Neural crest cell (in vitro differentiated cells): ENCODE data around the gene SMARCE1. TPM values are rescaled to one million over a fixed set of nuclear protein-coding genes. Genes with fewer than 3 reads are reported as not detected.

Source experiments
- DNase-seq: peaks from one replicate; pipeline ENCODE4 v3.0.0; 2021; ENCODE audit warnings: low read depth, mixed read lengths, low spot score
- H3K27ac Mint-ChIP-seq: one replicate; pipeline ENCODE4 v1.8.0; 2021; ENCODE audit warnings: mild to moderate bottlenecking, mixed read lengths; ENCODE audit not compliant: unreplicated experiment
- H3K27me3 Mint-ChIP-seq: 2 replicates; pipeline ENCODE4 v1.8.0; 2021; ENCODE audit warnings: low read depth, mild to moderate bottlenecking, mixed read lengths
- H3K36me3 Mint-ChIP-seq: 2 replicates; pipeline ENCODE4 v1.8.0; 2021; ENCODE audit warnings: low read depth, mild to moderate bottlenecking, mixed read lengths
- H3K4me1 Mint-ChIP-seq: 2 replicates; pipeline ENCODE4 v1.8.0; 2021; ENCODE audit warnings: mixed read lengths
- H3K4me3 Mint-ChIP-seq: one replicate; pipeline ENCODE4 v1.8.0; 2021; ENCODE audit warnings: mild to moderate bottlenecking, mixed read lengths
- H3K9me3 Mint-ChIP-seq: 2 replicates; pipeline ENCODE4 v1.8.0; 2021; ENCODE audit warnings: mixed read lengths
- total RNA-seq: library from RNA; stranded (reverse); gene quantifications from 2 replicates; pipeline ENCODE4 v1.2.1, GENCODE V29; 2021
- TF ChIP-seq, protein P1 (sequence below): fragments of 200-600 bp; sonication (generic); conservative IDR thresholded peaks from 2 replicates; pipeline ENCODE4 v1.5.0; 2021; ENCODE audit warnings: antibody characterized with exemption, mild to moderate bottlenecking

SMARCE1 gene
- total RNA-seq, 1 donor from 2014 or later, result 205 TPM

DNA sequence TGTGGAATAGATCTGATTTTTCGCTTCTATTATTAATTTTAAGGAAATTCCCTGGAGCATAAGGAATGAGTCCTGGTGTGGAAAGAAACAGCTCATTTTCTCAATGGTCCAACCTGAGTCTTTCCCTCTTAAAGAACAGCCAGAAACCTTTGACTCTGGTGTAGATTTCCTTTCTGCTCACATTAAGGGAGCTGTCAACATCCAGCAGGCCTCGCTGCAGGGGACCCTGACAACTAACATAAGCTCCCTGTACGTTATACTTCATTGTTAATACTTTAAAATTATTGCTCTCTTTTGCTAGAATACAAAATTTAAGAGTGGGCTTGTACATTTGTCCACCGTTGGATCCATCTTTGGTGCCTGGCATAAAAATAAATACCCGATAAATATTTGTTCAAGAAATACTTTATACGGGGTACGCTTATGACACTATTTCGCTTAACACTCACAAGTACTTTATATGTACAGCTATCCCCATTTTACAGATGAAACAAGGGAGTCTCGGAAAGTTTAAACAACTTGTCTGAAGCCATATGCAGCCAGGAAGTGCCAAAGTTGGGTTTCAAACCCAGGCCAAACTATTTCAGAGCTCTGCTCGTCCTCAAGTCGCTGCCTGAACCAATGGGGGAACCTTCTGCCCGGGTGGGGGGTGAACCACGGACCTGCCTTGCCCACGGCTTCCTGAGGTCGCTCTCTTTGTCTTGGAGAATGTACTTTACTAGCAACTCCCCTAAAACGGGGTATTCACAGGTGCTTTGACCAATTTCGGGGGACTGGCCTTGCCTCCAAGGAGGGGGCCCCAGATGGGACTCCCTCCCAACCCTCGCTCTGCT lies 611 bp downstream of the SMARCE1 start:
- TF ChIP-seq, protein P1, sequence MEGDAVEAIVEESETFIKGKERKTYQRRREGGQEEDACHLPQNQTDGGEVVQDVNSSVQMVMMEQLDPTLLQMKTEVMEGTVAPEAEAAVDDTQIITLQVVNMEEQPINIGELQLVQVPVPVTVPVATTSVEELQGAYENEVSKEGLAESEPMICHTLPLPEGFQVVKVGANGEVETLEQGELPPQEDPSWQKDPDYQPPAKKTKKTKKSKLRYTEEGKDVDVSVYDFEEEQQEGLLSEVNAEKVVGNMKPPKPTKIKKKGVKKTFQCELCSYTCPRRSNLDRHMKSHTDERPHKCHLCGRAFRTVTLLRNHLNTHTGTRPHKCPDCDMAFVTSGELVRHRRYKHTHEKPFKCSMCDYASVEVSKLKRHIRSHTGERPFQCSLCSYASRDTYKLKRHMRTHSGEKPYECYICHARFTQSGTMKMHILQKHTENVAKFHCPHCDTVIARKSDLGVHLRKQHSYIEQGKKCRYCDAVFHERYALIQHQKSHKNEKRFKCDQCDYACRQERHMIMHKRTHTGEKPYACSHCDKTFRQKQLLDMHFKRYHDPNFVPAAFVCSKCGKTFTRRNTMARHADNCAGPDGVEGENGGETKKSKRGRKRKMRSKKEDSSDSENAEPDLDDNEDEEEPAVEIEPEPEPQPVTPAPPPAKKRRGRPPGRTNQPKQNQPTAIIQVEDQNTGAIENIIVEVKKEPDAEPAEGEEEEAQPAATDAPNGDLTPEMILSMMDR, result no peak
- Mint-ChIP-seq H3K9me3 (no peaks in the 10 kb centered on the region), H3K36me3 (peaks cover 7% of the 10 kb centered on the region), H3K27me3 (no peaks in the 10 kb centered on the region), H3K4me3 (peak overlapping the region; percentile 91), H3K27ac (peak overlapping the region; percentile 99), H3K4me1 (peaks cover 49% of the 10 kb centered on the region)
- peak; percentile 32 for DNase-seq

DNA sequence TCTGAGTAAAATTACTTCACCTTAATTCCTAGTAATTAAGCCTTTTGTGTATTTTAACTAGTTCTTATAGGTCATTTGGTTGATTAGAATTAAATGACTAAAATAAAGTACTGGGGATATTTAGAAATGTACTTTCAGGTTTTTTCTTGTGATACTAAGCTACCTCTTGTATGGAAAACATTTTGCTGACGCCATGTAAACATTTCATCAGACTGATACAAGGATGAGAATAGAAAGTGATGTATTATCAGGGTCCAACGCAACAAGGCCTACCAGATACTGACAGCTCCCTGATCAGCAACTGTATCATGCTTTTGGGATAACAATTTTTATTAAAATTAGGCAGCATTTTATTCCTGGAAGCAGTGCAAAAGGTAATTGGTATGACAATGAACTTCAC lies 1.7 kb downstream of the SMARCE1 start:
- H3K27me3 Mint-ChIP-seq, result no peaks in the 10 kb centered on the region
- TF ChIP-seq, protein P1, result no peak
- no peaks in the 10 kb centered on the region for H3K9me3 Mint-ChIP-seq
- peaks cover 53% of the 10 kb centered on the region for H3K4me1 Mint-ChIP-seq
- H3K4me3 Mint-ChIP-seq, result peak overlapping the region; percentile 91
- DNase-seq, result no peak
- no peak overlapping the region for H3K27ac Mint-ChIP-seq
- peaks cover 10% of the 10 kb centered on the region for H3K36me3 Mint-ChIP-seq

DNA sequence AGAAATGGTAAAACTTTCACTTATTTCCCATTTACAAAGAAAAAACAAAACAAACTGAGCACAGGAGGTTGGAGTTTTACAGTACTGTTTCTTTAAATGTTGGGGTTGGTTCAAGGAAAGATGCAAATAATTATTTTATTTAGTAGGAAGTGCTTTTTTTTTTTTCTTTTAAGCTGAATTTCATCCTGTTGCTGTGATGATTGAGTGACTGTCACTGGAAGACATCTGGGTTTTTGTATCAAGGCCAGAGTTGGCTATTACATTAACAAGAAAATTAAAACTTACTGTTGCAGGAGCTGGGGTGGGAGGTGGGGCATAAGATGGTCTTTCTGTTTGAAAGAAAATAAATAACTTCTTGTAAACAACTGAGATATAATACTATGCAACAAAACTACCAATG lies 2.3 kb downstream of the SMARCE1 start:
- peak overlapping the region; percentile 91 for H3K4me3 Mint-ChIP-seq
- DNase-seq, result no peak
- peaks cover 58% of the 10 kb centered on the region for H3K4me1 Mint-ChIP-seq
- no peak overlapping the region for H3K27ac Mint-ChIP-seq
- TF ChIP-seq, protein P1, result no peak
- no peaks in the 10 kb centered on the region for H3K9me3 Mint-ChIP-seq
- peaks cover 12% of the 10 kb centered on the region for H3K36me3 Mint-ChIP-seq
- H3K27me3 Mint-ChIP-seq, result no peaks in the 10 kb centered on the region

DNA sequence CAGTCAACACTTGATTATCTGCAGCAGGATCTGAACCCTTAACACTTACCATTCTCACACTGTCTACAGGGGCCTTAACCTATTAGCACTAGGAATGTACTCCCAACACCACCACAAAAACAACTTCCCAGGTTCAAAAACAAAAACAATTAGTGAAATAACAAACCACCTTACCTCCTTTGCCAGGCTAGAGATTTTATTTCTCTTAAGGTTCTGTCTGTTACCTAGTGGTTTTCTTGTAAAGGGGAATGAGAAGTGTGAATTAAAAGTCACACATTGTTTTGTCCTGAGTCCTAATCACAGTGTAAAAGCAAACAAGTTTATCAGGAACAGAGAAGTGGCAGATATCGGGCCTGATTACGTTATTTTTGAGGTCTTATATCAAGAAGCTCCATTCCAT lies 9.7 kb downstream of the SMARCE1 start:
- TF ChIP-seq, protein P1, result no peak
- no peak overlapping the region for H3K27ac Mint-ChIP-seq
- H3K4me1 Mint-ChIP-seq, result peaks cover 28% of the 10 kb centered on the region
- H3K36me3 Mint-ChIP-seq, result peaks cover 22% of the 10 kb centered on the region
- no peaks in the 10 kb centered on the region for H3K27me3 Mint-ChIP-seq
- H3K4me3 Mint-ChIP-seq, result no peak overlapping the region
- DNase-seq, result no peak
- H3K9me3 Mint-ChIP-seq, result no peaks in the 10 kb centered on the region

DNA sequence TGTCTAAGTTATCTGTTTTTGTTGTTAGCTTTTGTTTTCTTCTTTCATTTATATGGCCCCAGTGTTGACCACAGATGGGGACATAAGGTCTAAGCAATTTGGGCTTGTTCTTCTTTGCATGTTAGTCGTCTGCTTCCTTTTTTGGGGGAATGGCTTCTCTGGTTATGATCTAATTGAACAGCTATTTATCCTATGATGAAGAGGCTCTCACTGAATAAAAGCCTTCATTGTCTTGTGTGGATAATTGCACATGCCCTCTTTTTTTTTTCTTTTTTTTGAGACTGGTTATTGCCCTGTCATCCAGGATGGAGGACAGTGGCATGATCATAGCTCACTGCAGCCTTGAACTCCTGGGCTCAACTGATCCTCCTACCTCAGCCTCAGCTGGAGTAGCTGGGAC lies 13.7 kb downstream of the SMARCE1 start:
- DNase-seq, result no peak
- Mint-ChIP-seq H3K4me1 (peaks cover 9% of the 10 kb centered on the region), H3K27me3 (no peaks in the 10 kb centered on the region), H3K36me3 (peaks cover 21% of the 10 kb centered on the region), H3K27ac (peak overlapping the region; percentile 40), H3K9me3 (no peaks in the 10 kb centered on the region), H3K4me3 (no peak overlapping the region)
- TF ChIP-seq, protein P1, result no peak
